ENCODE measurements around the gene EPM2AIP1.

The EPM2AIP1 gene

DNA sequence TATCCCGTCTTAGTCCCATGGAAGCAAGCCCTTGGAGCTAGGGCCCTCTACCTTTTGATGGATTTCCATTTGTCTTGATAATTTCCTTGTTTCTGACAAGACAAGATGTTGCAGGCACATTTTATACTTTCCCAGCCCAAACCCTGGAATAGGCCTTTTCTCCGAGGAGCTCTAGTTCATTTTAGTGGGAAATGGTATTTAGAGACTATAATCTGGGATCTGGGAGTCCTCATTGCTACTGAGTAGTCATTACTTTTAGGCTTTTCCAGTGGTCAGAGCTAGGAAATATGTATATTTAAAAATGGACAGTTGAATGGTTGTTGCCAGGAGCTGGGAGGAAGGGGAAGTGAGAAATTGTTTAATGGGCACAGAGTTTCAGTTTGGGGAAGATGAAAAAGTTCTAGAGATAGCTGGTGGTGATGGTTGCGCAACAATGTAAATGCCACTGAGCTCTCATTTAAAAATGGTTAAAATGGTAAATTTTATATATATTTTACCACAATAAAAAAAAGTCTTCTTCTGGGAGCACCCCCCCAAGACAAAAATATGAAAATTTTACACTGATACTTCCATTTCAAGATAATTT is 32.0 kb upstream of the EPM2AIP1 start:
- Mint-ChIP-seq H3K4me3 (no peak overlapping the region), H3K4me1 (ENCODE audit: low read depth) (peaks cover 7% of the 10 kb centered on the region), H3K9me3 (no peaks in the 10 kb centered on the region), H3K36me3 (ENCODE audit: low read depth) (peaks cover 90% of the 10 kb centered on the region), H3K27ac (peak overlapping the region; percentile 19), H3K27me3 (no peaks in the 10 kb centered on the region)

- Mint-ChIP-seq H3K4me1 (ENCODE audit: low read depth) (peaks cover 7% of the 10 kb centered on the region), H3K27me3 (no peaks in the 10 kb centered on the region), H3K9me3 (no peaks in the 10 kb centered on the region), H3K36me3 (ENCODE audit: low read depth) (peaks cover 92% of the 10 kb centered on the region), H3K27ac (no peak overlapping the region), H3K4me3 (no peak overlapping the region)
Measured at GRCh38 chr3:37024092-37024491, 31.2 kb upstream of the EPM2AIP1 start.

GRCh38 chr3:37017683-37018082 is 24.8 kb upstream of the EPM2AIP1 start:
- Mint-ChIP-seq H3K27ac (no peak overlapping the region), H3K27me3 (no peaks in the 10 kb centered on the region), H3K36me3 (ENCODE audit: low read depth) (peaks cover 76% of the 10 kb centered on the region), H3K4me3 (no peak overlapping the region), H3K9me3 (no peaks in the 10 kb centered on the region), H3K4me1 (ENCODE audit: low read depth) (no peaks in the 10 kb centered on the region)

GRCh38 chr3:37016903-37017302 is 24.0 kb upstream of the EPM2AIP1 start:
- Mint-ChIP-seq H3K27me3 (no peaks in the 10 kb centered on the region), H3K4me1 (ENCODE audit: low read depth) (no peaks in the 10 kb centered on the region), H3K9me3 (no peaks in the 10 kb centered on the region), H3K36me3 (ENCODE audit: low read depth) (peaks cover 76% of the 10 kb centered on the region), H3K27ac (no peak overlapping the region), H3K4me3 (no peak overlapping the region)

DNA sequence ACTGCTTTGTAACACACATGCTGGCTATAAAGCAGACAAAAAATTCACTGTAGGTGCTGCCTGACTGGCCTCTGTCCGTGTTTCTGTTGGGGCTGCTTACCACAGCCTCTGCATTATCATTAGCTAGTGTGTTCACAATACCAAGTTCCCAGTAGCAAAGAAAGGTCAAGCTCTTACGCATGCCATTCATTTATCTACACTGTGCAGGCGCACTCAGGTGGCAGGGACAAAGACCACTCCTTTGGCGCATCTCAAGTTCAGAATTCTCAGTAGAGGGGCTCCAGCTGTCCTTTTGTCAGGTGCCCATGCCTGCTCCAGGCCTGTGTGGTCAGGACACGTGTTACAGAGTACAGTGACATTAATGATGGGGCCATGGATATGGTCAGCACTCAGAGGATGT is 22.7 kb upstream of the EPM2AIP1 start:
- Mint-ChIP-seq H3K27me3 (no peaks in the 10 kb centered on the region), H3K36me3 (ENCODE audit: low read depth) (peaks cover 77% of the 10 kb centered on the region), H3K4me3 (no peak overlapping the region), H3K4me1 (ENCODE audit: low read depth) (no peaks in the 10 kb centered on the region), H3K27ac (no peak overlapping the region), H3K9me3 (no peaks in the 10 kb centered on the region)

DNA sequence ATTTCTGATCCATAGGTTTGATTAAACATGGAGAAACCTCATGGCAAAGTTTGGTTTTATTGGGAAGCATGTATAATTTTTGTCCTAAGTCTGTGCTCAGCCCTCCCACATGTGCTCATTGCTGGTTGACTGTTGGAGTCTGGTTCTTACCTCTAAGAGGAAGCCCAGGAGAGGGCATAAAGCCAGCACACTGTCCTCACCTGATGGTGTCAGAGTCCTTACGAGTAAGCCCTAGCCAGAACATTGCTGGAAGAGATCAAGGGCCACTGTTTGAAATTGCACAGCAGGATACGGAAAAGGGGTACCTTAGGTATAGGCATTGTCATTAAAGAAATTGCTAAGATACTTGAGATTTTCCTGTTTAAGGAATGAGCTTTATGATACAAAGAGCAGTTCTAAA is 21.7 kb upstream of the EPM2AIP1 start:
- Mint-ChIP-seq H3K4me3 (no peak overlapping the region), H3K27me3 (no peaks in the 10 kb centered on the region), H3K27ac (no peak overlapping the region), H3K4me1 (ENCODE audit: low read depth) (no peaks in the 10 kb centered on the region), H3K36me3 (ENCODE audit: low read depth) (peaks cover 67% of the 10 kb centered on the region), H3K9me3 (no peaks in the 10 kb centered on the region)

DNA sequence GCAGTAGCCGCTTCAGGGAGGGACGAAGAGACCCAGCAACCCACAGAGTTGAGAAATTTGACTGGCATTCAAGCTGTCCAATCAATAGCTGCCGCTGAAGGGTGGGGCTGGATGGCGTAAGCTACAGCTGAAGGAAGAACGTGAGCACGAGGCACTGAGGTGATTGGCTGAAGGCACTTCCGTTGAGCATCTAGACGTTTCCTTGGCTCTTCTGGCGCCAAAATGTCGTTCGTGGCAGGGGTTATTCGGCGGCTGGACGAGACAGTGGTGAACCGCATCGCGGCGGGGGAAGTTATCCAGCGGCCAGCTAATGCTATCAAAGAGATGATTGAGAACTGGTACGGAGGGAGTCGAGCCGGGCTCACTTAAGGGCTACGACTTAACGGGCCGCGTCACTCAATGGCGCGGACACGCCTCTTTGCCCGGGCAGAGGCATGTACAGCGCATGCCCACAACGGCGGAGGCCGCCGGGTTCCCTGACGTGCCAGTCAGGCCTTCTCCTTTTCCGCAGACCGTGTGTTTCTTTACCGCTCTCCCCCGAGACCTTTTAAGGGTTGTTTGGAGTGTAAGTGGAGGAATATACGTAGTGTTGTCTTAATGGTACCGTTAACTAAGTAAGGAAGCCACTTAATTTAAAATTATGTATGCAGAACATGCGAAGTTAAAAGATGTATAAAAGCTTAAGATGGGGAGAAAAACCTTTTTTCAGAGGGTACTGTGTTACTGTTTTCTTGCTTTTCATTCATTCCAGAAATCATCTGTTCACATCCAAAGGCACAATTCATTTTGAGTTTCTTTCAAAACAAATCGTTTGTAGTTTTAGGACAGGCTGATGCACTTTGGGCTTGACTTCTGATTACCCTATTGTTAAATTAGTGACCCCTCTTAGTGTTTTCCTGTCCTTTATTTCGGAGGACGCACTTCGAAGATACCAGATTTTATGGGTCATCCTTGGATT is 674 bp upstream of the EPM2AIP1 start, which contains the start of gene MLH1:
Gene MLH1, plus strand, starts transcription at position 193 of the 958 bp plus-strand sequence. Its CDS starts 30 bp downstream, at position 223.
- Mint-ChIP-seq H3K27me3 (no peaks in the 10 kb centered on the region), H3K9me3 (no peaks in the 10 kb centered on the region), H3K27ac (no peak within 1 kb of the TSS), H3K36me3 (ENCODE audit: low read depth) (peaks cover 45% of the 10 kb centered on the region), H3K4me1 (ENCODE audit: low read depth) (peaks cover 48% of the 10 kb centered on the region), H3K4me3 (no peak within 1 kb of the TSS)

GRCh38 chr3:36991923-36992805 is 767 bp downstream of the EPM2AIP1 start:
- Mint-ChIP-seq H3K4me3 (no peak overlapping the region), H3K36me3 (ENCODE audit: low read depth) (peaks cover 45% of the 10 kb centered on the region), H3K27ac (no peak overlapping the region), H3K4me1 (ENCODE audit: low read depth) (peaks cover 53% of the 10 kb centered on the region), H3K9me3 (no peaks in the 10 kb centered on the region), H3K27me3 (no peaks in the 10 kb centered on the region)

DNA sequence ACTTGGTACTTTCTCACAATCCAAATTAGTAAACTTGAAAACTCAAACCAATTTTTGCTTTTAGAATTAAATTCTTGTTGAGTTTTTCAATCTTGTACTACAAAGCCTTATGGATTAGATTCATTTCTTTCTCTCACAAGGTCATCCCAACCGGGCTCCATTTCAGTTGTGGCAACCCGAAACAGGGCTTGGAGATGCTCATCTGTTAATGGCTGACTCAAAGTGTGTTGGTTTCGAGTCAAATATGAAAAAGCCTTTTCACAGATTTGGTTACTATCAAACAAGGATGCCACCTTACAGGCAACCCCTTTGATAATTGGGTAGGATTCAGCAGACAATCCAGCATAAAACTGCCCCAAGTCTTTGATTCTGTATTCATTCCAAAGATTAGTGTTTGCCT is 1.8 kb downstream of the EPM2AIP1 start:
- Mint-ChIP-seq H3K9me3 (no peaks in the 10 kb centered on the region), H3K36me3 (ENCODE audit: low read depth) (peaks cover 44% of the 10 kb centered on the region), H3K4me1 (ENCODE audit: low read depth) (peaks cover 50% of the 10 kb centered on the region), H3K27me3 (no peaks in the 10 kb centered on the region), H3K4me3 (no peak overlapping the region), H3K27ac (no peak overlapping the region)

- Mint-ChIP-seq H3K9me3 (no peaks in the 10 kb centered on the region), H3K36me3 (ENCODE audit: low read depth) (peaks cover 56% of the 10 kb centered on the region), H3K27ac (peak overlapping the region; percentile 6), H3K4me3 (no peak overlapping the region), H3K27me3 (no peaks in the 10 kb centered on the region), H3K4me1 (ENCODE audit: low read depth) (peaks cover 53% of the 10 kb centered on the region)
Measured at GRCh38 chr3:36989568-36989967, 3.4 kb downstream of the EPM2AIP1 start.

DNA sequence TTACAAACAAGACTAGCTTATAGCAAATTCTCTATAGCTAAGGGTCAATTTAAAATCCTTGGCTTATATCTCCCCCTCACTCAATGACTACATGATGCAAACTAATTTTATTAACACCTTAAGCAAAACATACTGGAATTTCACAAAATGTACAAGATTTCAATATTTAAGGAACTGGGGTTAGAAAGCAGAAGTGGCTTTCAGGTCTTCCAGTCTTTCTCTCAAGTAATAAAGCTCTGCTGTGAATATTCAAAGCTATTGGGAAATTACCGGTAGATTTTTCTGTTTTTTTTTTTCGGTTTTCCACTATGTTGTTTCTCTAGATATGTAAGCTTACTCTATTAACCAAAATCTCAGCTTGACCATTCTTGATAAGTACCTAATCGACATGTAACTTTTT is 3.9 kb downstream of the EPM2AIP1 start:
- H3K36me3 Mint-ChIP-seq (ENCODE audit: low read depth) = peaks cover 61% of the 10 kb centered on the region
- H3K9me3 Mint-ChIP-seq = no peaks in the 10 kb centered on the region
- no peak overlapping the region for H3K27ac Mint-ChIP-seq
- H3K4me3 Mint-ChIP-seq = no peak overlapping the region
- H3K27me3 Mint-ChIP-seq = no peaks in the 10 kb centered on the region
- peaks cover 53% of the 10 kb centered on the region for H3K4me1 Mint-ChIP-seq (ENCODE audit: low read depth)

DNA sequence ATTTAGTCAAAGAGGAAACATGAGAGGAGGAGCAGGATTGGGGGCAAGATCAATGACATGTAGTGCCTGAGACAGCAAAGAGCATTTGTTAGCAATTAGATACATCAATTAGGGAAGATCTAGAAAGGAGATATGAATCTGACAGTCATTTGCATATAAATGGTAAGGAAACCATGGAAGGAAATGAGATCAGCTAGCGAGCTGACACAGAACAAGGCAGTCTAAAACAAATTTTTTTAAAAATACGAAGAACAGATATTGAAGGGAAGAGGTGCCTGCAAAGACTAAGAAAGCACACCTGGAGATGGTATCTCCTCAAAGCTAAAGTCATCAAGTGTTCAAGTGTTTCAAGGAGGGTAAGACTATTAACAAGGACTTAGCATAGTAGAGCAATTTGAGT is 4.6 kb downstream of the EPM2AIP1 start:
- peak overlapping the region; percentile 61 for H3K4me3 Mint-ChIP-seq
- H3K4me1 Mint-ChIP-seq (ENCODE audit: low read depth) = peaks cover 53% of the 10 kb centered on the region
- peak overlapping the region; percentile 26 for H3K27ac Mint-ChIP-seq
- H3K9me3 Mint-ChIP-seq = no peaks in the 10 kb centered on the region
- H3K36me3 Mint-ChIP-seq (ENCODE audit: low read depth) = peaks cover 68% of the 10 kb centered on the region
- no peaks in the 10 kb centered on the region for H3K27me3 Mint-ChIP-seq

DNA sequence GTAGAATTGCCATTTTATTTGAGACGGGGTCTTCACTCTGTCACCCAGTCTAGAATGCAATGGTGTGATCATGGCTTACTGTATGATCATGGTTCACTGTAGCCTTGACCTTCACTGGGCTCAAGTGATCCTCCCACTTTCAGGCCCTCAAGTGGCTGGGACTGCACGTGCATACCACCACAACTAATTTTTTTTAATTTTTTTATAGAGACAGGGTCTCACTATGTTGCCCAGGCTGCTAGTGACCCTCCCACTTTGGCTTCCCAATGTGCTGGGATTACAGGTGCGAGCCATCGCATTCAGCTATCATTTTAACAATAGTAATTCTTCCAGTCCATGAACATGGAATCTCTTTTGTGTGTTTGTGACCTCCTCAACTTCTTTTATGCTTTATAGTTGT is 11.9 kb downstream of the EPM2AIP1 start:
- Mint-ChIP-seq H3K36me3 (ENCODE audit: low read depth) (peaks cover 66% of the 10 kb centered on the region), H3K27ac (no peak overlapping the region)

GRCh38 chr3:36973139-36973538 is 19.8 kb downstream of the EPM2AIP1 start:
- no peaks in the 10 kb centered on the region for H3K9me3 Mint-ChIP-seq
- peaks cover 18% of the 10 kb centered on the region for H3K4me1 Mint-ChIP-seq (ENCODE audit: low read depth)
- no peak overlapping the region for H3K27ac Mint-ChIP-seq
- H3K4me3 Mint-ChIP-seq = no peak overlapping the region
- peaks cover 7% of the 10 kb centered on the region for H3K36me3 Mint-ChIP-seq (ENCODE audit: low read depth)
- H3K27me3 Mint-ChIP-seq = no peaks in the 10 kb centered on the region

More for the DNA sequence above, 11.9 kb downstream of the EPM2AIP1 start:
- Mint-ChIP-seq H3K4me1 (ENCODE audit: low read depth) (peaks cover 3% of the 10 kb centered on the region), H3K9me3 (peaks cover 18% of the 10 kb centered on the region), H3K27me3 (no peaks in the 10 kb centered on the region), H3K4me3 (no peak overlapping the region)

GRCh38 chr3:36972163-36972562 is 20.8 kb downstream of the EPM2AIP1 start:
- Mint-ChIP-seq H3K9me3 (no peaks in the 10 kb centered on the region), H3K4me1 (ENCODE audit: low read depth) (peaks cover 18% of the 10 kb centered on the region), H3K27me3 (no peaks in the 10 kb centered on the region), H3K36me3 (ENCODE audit: low read depth) (peaks cover 7% of the 10 kb centered on the region), H3K4me3 (no peak overlapping the region), H3K27ac (no peak overlapping the region)

Measured in stimulated activated naive CD8-positive, alpha-beta T cell treated with anti-CD3 and anti-CD28 coated beads, Interleukin-15, Interleukin-2, amounts not matched to agents 100 ng/mL and 50 ng/mL, for 24 hours (primary cell).